ENCODE results near the gene ERFE. TPM values are rescaled to one million over a fixed set of nuclear protein-coding genes. Genes with fewer than 3 reads are reported as not detected.

The ERFE gene
- total and polyA plus RNA-seq, 10 of the 15 experiments (the other 5 are each of a cell fraction or from before 2014, with no cell fraction given) = not detected

GRCh38 chr2:238155761-238156694 is 2.7 kb upstream of the ERFE start:
- Histone ChIP-seq H3K27me3 (replicated peaks in 1 of 2; ENCODE audit: control insufficient read depth in 2 of 2, insufficient read depth in 2 of 2, low read length in 1 of 2) (peaks cover 3 to 7% of the 10 kb centered on the region in 2 experiments; a peak in 2 of 4 replicates), H3K27ac (ENCODE audit: control insufficient read depth, insufficient read depth) (no peak overlapping the region), H3K36me3 (ENCODE audit: control insufficient read depth in 2 of 2, insufficient read depth in 2 of 2, low read length in 1 of 2) (no peaks in the 10 kb centered on the region), H3K79me2 (ENCODE audit: control insufficient read depth, insufficient read depth, low read length) (no peaks in the 10 kb centered on the region), H3K4me1 (ENCODE audit: control insufficient read depth, insufficient read depth, low read length) (peaks cover 6% of the 10 kb centered on the region; the same call in 1 of the 2 replicates), H3K4me2 (ENCODE audit: control insufficient read depth, insufficient read depth) (no peak overlapping the region), H3K9me3 (replicated peaks; ENCODE audit: control insufficient read depth, insufficient read depth, low read length) (no peaks in the 10 kb centered on the region), H3K4me3 (no peak overlapping the region), H2AFZ (ENCODE audit: control insufficient read depth, low read depth, low read length) (no peak overlapping the region), H4K20me1 (ENCODE audit: control insufficient read depth, insufficient read depth) (no peaks in the 10 kb centered on the region), H3K9ac (ENCODE audit: control insufficient read depth, insufficient read depth, low read length) (no peak overlapping the region)
- ChIA-PET CTCF (no interaction called here), SMC1A (ENCODE audit: uncharacterized antibody, unreplicated experiment) (no interaction called here), RAD21 (ENCODE audit: unreplicated experiment) (no interaction called here), POLR2A (no interaction called here)
- ATAC-seq (no peak), DNase-seq (ENCODE audit: low read depth, low spot score) (no peak), FAIRE-seq (no peak)
- in situ Hi-C loops (cut with MboI) = no loop called here
- no TSS peak for BruUV-seq (replicated peaks)
- intact Hi-C loops (cut with micrococcal nuclease; ENCODE audit: unreplicated experiment) = no loop called here
- TF ChIP-seq MAX (IDR thresholded peaks at IDR 0.05; ENCODE audit: low read depth, low read length) (no peak), PML (IDR thresholded peaks at IDR 0.05; ENCODE audit: low read length) (no peak), HSF1 (IDR thresholded peaks at IDR 0.05; ENCODE audit: low read depth, low read length) (no peak), E4F1 (IDR thresholded peaks at IDR 0.05; ENCODE audit: borderline replicate concordance, partially characterized antibody) (no peak), IRF4 (IDR thresholded peaks at IDR 0.05; ENCODE audit: low read depth, low read length) (no peak), STAT3 (IDR thresholded peaks at IDR 0.05; ENCODE audit: low read depth, low read length) (no peak), KLF5 (IDR thresholded peaks at IDR 0.05; ENCODE audit: partially characterized antibody) (no peak), YBX1 (IDR thresholded peaks at IDR 0.05) (no peak), TARDBP (IDR thresholded peaks at IDR 0.05; ENCODE audit: borderline replicate concordance) (no peak)
- WGBS (ENCODE audit: insufficient coverage, insufficient replicate concordance, low lambda C conversion rate, missing lambda C conversion rate) = 44% methylated on average over 18 of the region's 18 CpGs

Measured in GM12878 (cell line).